Ectodermal cell (in vitro differentiated cells): ENCODE data around the gene BRF1.

ENCODE experiments used
- H3K27ac ChIP-seq: 2 replicates; pipeline ENCODE4 v1.7.0; 2013; ENCODE audit warnings: mild to moderate bottlenecking, low read depth, low read length; ENCODE audit not compliant: insufficient read depth, poor library complexity, severe bottlenecking
- H3K27me3 ChIP-seq: 2 replicates; pipeline ENCODE4 v1.7.0; 2013; ENCODE audit warnings: mild to moderate bottlenecking, low read length; ENCODE audit not compliant: insufficient read depth, control insufficient read depth, poor library complexity, severe bottlenecking
- H3K36me3 ChIP-seq: one replicate; pipeline ENCODE4 v1.7.0; 2013; ENCODE audit warnings: low read length; ENCODE audit not compliant: control insufficient read depth, insufficient read depth
- H3K4me1 ChIP-seq: one replicate; pipeline ENCODE4 v1.7.0; 2013; ENCODE audit warnings: low read length; ENCODE audit not compliant: control insufficient read depth, insufficient read depth
- H3K4me3 ChIP-seq: 2 replicates; pipeline ENCODE4 v1.7.0; 2013; ENCODE audit warnings: low read depth, low read length, control low read depth; ENCODE audit not compliant: insufficient read depth
- H3K9me3 ChIP-seq: 2 replicates; pipeline ENCODE4 v1.7.0; 2013; ENCODE audit warnings: mild to moderate bottlenecking, low read length, moderate library complexity; ENCODE audit not compliant: control insufficient read depth
- WGBS, 2 experiments: methylation state at CpG; one replicate each; pipeline ENCODE4 v1.1.7; 2013; ENCODE audit warnings: missing lambda C conversion rate in 2 of 2; 5-methylcytosine and 5-hydroxymethylcytosine counted together

The BRF1 gene

DNA sequence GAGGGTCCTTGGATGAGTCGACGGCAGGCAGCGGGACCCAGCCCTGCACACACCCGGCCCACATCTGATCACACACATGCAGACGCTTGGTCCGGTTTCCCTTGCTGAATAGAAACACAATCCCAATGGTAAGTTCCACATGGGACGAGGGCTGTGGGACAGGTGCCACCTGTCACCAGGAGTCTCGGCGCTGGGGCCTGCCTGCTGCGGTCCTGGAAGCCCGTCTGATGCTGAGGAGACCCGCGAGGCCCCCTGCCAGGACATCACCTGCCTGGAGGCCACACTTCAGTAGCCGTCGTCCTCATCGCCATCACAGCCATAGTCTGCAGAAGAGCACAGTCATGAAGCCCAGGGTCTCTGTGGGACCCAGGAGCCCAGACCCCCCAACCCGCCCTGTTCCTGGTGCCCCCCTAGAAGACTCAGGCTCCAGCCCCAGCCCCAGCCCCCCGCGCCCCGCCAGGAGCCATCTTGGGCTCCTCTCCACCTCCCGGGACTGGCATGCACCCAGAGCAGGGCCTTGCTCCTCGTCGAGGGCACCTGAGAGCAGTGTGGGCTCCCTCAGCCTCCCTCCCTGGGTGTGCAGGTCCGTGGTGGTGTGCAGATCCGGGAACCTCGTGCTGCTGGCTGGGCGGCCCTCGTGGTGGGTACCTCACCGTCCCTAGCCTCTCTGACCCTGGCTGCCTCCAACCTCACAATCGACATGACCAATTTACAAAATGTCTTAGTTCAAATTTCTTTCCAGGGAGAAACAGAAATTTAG is 90.4 kb downstream of the BRF1 start:
- no peak overlapping the region for H3K27ac ChIP-seq
- 94% methylated on average over 30 of the region's 30 CpGs for WGBS, 2 experiments
- no peaks in the 10 kb centered on the region for H3K9me3 ChIP-seq
- H3K27me3 ChIP-seq = no peaks in the 10 kb centered on the region
- H3K4me3 ChIP-seq = no peak overlapping the region
- no peaks in the 10 kb centered on the region for H3K36me3 ChIP-seq
- H3K4me1 ChIP-seq = peaks cover 2% of the 10 kb centered on the region

DNA sequence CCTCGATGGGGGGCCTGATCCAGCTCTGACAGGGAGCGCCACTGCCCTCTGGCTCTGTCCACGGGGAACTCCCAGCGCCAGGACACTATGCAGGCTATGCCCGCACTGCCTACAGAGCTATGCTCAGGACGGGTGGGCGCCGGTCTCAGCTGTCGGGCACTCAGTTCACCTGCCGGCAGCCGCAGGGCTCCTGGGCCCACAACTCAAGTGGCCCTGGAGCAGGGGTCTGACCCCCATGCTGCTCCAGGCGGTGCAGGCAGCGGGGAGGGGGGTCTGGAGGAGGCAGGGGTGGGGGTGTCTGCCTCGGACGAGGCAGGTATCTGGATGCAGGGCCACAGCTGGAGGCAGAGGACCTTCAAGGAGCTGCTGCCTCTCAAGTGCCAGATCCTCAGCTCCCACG is 91.2 kb downstream of the BRF1 start:
- 94 to 96% methylated on average over 16 of the region's 16 CpGs for WGBS, 2 experiments
- H3K4me3 ChIP-seq = no peak overlapping the region

DNA sequence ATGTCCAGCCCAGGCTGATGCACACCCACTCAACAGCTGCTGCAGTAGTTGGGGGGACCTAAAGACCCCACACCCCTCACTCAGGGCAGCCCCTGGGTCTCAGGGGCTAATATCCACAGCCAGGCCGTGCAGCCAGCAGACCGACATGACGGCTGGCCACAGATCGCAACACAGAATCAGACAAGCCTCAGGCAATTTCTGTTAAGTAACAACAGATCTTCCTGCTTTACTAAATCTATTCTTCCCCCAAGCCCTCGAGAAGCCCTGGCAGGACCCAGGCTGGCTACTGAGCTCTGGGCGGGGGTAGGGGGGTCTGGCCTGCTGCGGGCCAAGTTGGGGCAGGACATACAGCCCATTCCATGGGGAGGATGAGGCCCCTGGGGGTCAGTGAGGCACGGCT is 91.7 kb downstream of the BRF1 start:
- 91 to 95% methylated on average over 8 of the region's 8 CpGs for WGBS, 2 experiments
- H3K36me3 ChIP-seq = no peaks in the 10 kb centered on the region
- H3K27me3 ChIP-seq = no peaks in the 10 kb centered on the region
- H3K4me1 ChIP-seq = peaks cover 2% of the 10 kb centered on the region
- H3K9me3 ChIP-seq = no peaks in the 10 kb centered on the region
- H3K4me3 ChIP-seq = no peak overlapping the region
- H3K27ac ChIP-seq = no peak overlapping the region

More for the DNA sequence above, 91.2 kb downstream of the BRF1 start:
- no peaks in the 10 kb centered on the region for H3K9me3 ChIP-seq
- peaks cover 2% of the 10 kb centered on the region for H3K4me1 ChIP-seq
- no peak overlapping the region for H3K27ac ChIP-seq
- H3K27me3 ChIP-seq = no peaks in the 10 kb centered on the region
- no peaks in the 10 kb centered on the region for H3K36me3 ChIP-seq

DNA sequence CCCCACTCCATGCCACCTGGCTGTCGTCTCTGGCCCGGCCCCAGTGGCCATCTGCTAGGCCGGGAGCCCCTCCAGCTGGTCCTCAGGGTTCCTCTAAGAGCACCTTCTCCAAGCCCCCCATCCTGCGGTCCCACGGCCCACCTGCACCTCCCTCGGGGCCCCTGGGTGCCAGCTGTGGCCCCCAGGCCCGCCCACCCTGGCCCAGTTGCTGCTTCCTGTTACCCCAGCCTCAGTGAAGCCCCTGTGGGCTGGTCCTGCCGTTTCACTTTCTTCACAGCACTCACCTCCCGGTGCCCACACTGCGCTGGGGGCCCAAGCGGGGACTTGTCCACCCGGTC is 92.1 kb downstream of the BRF1 start:
- H3K4me3 ChIP-seq = no peak overlapping the region
- WGBS, 2 experiments = 94 to 96% methylated on average over 12 of the region's 12 CpGs
- H3K36me3 ChIP-seq = no peaks in the 10 kb centered on the region
- no peaks in the 10 kb centered on the region for H3K9me3 ChIP-seq
- no peak overlapping the region for H3K27ac ChIP-seq
- H3K27me3 ChIP-seq = no peaks in the 10 kb centered on the region
- H3K4me1 ChIP-seq = peaks cover 2% of the 10 kb centered on the region

DNA sequence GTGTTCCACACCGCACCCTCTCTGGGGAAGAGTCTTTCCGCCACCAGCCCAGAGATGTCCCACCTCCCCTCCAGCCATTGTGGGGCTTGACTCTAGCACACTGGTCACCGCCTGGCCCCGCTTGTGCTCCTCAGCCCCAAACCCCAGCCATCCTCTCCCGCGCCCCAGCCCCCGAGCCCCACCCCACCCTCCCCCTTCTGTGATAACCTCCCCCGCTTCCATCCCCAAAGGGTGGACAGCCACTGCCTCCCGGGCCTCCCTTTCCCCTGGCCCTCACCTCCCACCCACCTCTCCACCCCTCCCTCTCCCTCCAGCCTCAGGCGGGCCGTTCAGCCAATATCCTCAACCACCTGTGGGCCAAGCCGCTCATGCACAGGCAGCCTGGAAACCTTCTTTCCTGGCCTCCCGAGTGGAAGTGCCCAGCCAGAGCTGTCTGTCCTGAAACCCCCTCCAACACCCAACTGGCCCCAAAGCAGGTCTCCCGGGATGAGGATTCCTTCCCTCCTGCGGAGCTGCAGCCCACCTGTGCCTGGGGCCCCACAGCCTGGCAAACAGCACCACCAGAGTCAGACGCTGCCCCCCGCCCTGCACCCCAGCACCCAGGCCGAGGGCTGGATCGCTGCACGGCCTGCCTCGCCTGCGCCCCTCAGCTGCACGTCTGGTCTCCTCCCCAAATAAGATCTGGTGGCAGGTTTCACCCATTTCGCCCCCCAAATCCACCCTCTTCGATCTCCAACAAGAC is 92.6 kb downstream of the BRF1 start:
- Histone ChIP-seq H3K4me3 (no peak overlapping the region), H3K9me3 (no peaks in the 10 kb centered on the region), H3K4me1 (peaks cover 5% of the 10 kb centered on the region), H3K27me3 (peaks cover 2% of the 10 kb centered on the region), H3K27ac (no peak overlapping the region), H3K36me3 (no peaks in the 10 kb centered on the region)
- 86 to 88% methylated on average over 24 of the region's 25 CpGs for WGBS, 2 experiments

DNA sequence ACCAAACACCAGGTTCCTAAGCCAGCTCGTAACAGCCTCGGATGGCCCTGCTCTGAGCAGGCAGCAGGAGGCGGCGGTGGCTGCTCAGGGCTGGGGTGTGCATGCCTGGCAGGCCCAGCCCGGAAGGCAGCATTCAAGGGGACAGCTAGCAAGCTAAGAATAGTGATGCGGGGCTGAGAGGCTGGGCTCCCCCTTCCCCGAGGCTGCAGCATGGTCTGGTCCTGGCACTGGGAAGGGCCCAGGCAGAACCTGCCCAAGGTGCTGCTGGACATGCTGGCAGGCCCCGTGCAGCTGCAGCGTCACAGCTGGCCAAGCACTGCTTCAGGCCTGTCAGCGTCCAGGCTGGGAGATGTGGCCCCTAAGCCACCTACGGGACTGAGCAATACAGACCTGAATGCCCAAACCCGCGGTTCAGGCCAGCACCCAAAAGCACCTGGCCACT is 93.3 kb downstream of the BRF1 start:
- Histone ChIP-seq H3K27me3 (peaks cover 3% of the 10 kb centered on the region), H3K27ac (no peak overlapping the region), H3K9me3 (no peaks in the 10 kb centered on the region), H3K36me3 (no peaks in the 10 kb centered on the region), H3K4me3 (no peak overlapping the region), H3K4me1 (peaks cover 6% of the 10 kb centered on the region)
- WGBS, 2 experiments = 84 to 86% methylated on average over 13 of the region's 13 CpGs

DNA sequence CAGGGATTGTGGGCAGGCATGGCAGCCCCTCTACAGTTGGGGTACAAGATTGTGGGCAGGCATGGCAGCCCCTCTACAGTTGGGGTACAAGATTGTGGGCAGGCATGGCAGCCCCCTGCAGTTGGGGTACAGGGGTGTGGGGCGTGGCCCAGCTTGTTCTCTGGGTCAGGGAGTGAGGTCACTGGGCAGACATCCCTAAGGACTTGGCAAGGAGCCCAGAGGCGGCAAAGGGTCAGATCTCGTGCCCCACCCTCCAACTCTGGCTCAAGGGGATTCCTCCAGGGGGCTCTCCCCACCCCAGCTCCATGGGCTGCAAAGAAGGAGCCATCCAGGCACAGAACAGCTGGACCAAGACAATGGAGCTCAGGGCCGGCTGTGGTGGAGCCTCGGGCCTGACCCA is 93.9 kb downstream of the BRF1 start:
- H3K27ac ChIP-seq = no peak overlapping the region
- H3K27me3 ChIP-seq = peaks cover 3% of the 10 kb centered on the region
- no peaks in the 10 kb centered on the region for H3K9me3 ChIP-seq
- H3K4me3 ChIP-seq = no peak overlapping the region
- H3K4me1 ChIP-seq = peaks cover 10% of the 10 kb centered on the region
- WGBS, 2 experiments = 87 to 88% methylated on average over 5 of the region's 5 CpGs
- H3K36me3 ChIP-seq = no peaks in the 10 kb centered on the region

DNA sequence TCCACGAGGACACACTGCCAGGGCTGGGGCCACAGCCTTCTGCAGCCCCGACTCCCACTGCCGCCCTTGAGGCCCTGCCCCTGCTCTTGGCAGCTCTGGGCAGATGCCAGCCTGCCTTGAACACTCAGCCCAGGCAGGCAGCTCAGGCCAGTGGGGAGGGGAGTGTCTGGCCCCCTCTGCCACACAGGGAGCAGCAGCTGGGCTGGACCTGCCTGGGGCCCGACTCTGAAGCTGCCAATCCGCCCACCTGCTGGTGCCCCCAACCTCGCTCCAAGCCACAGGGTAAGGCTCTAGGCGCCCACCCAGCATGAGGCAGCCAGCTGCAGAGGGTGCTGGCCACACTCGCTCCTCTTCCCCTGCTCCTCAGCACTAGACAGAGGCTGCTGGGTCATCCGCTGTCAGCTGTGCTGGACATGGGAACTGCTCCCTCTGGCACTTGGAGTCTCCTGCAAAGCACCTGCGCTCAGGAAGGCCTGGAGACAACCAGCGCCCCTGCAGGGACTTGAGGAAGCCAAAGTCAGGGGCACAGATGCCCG is 95.1 kb downstream of the BRF1 start:
- H3K9me3 ChIP-seq = no peaks in the 10 kb centered on the region
- H3K4me3 ChIP-seq = no peak overlapping the region
- H3K27me3 ChIP-seq = peaks cover 3% of the 10 kb centered on the region
- 85% methylated on average over 12 of the region's 12 CpGs for WGBS, 2 experiments
- peaks cover 13% of the 10 kb centered on the region for H3K4me1 ChIP-seq
- no peak overlapping the region for H3K27ac ChIP-seq
- H3K36me3 ChIP-seq = no peaks in the 10 kb centered on the region

DNA sequence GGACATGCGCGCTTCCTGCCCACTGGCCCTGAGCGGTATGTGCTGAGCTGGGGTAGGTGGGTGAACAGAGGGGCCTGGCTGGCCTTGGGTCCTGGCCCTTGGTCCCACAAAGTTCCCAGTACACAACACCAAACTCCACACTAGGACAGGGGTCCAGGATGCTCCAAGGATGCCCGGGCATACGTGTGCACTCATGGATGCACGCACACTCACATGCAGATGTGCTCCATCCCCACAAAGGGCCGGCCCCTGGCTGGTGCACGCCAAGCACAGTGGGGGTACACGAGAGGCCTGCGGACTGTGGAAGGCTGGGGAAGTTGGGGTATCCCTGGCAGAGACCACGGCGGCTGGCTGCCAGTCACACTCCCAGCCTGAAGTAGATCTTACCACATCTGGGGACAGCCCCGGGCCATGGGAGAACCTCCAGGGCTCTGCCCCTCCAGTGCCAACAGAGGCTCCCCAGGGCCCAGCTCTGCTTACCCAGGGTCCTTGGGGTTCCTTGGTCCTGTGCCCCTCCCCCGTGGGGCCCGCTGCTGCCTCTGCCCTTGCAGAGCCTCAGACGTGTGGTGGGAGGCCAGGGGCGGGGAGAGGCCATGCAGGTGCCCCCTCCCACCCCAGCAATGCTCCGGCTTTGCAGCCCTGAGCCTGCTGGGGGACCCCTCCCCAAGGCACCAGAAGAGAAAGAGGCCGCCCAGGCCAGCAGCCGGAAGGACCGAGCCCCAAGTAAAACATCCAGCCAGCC is 95.7 kb downstream of the BRF1 start:
- Histone ChIP-seq H3K36me3 (no peaks in the 10 kb centered on the region), H3K27ac (no peak overlapping the region), H3K4me1 (peaks cover 13% of the 10 kb centered on the region), H3K4me3 (no peak overlapping the region), H3K27me3 (peaks cover 3% of the 10 kb centered on the region), H3K9me3 (no peaks in the 10 kb centered on the region)
- 84% methylated on average over 21 of the region's 21 CpGs for WGBS, 2 experiments
